SK-N-SH (cell line): ENCODE measurements around the gene ARL5B. TPM values are rescaled to one million over a fixed set of nuclear protein-coding genes. Genes with fewer than 3 reads are reported as not detected.

Source experiments
- CTCF ChIA-PET: fragments of 300-600, 350-600 bp; formaldehyde crosslinking; extraction: SDS; loops from one replicate; lab custom pipeline; 2021; lab: Yijun Ruan, JAX
- POLR2A ChIA-PET: fragments of 350-600 bp; sonication (Branson Sonifier 250); formaldehyde crosslinking; extraction: SDS; loops from one replicate; lab custom pipeline; 2020; ENCODE audit warnings: antibody characterized with exemption, inconsistent platforms; lab: Yijun Ruan, JAX
- DNase-seq: peaks from one replicate; pipeline ENCODE4 v3.0.0; 2012
- H2AFZ ChIP-seq: fragments of 200-600 bp; sonication (generic); 2 replicates; pipeline ENCODE4 v1.8.1; 2016; ENCODE audit warnings: antibody characterized with exemption, mild to moderate bottlenecking, low read depth
- H3F3A ChIP-seq: fragments of 200-600 bp; sonication (generic); replicated peaks from 2 replicates; pipeline ENCODE3; 2016; ENCODE audit warnings: antibody characterized with exemption, mild to moderate bottlenecking; ENCODE audit not compliant: insufficient read depth
- H3K27ac ChIP-seq, 2 experiments: fragments of 200-500 bp in 1 of 2; fragments of 200-600 bp in 1 of 2; sonication (Bioruptor generic) in 1 of 2; sonication (generic), shearing (Covaris generic) in 1 of 2; 2 replicates each; pipeline versions ENCODE4 v1.5.1 to v1.6.1; 2014 to 2016; ENCODE audit warnings: low read depth in 2 of 2, inconsistent platforms in 1 of 2, low read length in 1 of 2, mild to moderate bottlenecking in 1 of 2, mixed read lengths in 1 of 2
- H3K27me3 ChIP-seq: fragments of 200-600 bp; sonication (generic), shearing (Covaris generic); 2 replicates; pipeline ENCODE4 v1.6.1; 2016; ENCODE audit warnings: mixed run types; ENCODE audit not compliant: insufficient read depth
- H3K36me3 ChIP-seq, 2 experiments: fragments of 200-500 bp in 1 of 2; fragments of 200-600 bp in 1 of 2; sonication (Bioruptor generic) in 1 of 2; sonication (generic) in 1 of 2; replicated peaks in 1 of 2; 2 replicates each; pipeline versions ENCODE3 to v1.5.1; 2014 to 2016; ENCODE audit warnings: low read length in 1 of 2, mild to moderate bottlenecking in 1 of 2; ENCODE audit not compliant: insufficient read depth in 2 of 2, control insufficient read depth in 1 of 2
- H3K4me1 ChIP-seq, 2 experiments: fragments of 200-500 bp in 1 of 2; fragments of 200-600 bp in 1 of 2; sonication (Bioruptor generic) in 1 of 2; sonication (generic), shearing (Covaris generic) in 1 of 2; 2 replicates each; pipeline versions ENCODE4 v1.5.1 to v1.6.1; 2014 to 2016; ENCODE audit warnings: low read depth in 1 of 2, low read length in 1 of 2, mixed run types in 1 of 2; ENCODE audit not compliant: insufficient read depth in 2 of 2, control insufficient read depth in 1 of 2
- H3K4me2 ChIP-seq: fragments of 200-600 bp; sonication (generic), shearing (Covaris generic); 2 replicates; pipeline ENCODE4 v1.6.1; 2017; ENCODE audit warnings: mixed run types
- H3K4me3 ChIP-seq, 2 experiments: fragments of 200-500 bp in 1 of 2; fragments of 200-600 bp in 1 of 2; sonication (Bioruptor generic) in 1 of 2; sonication (generic), shearing (Covaris generic) in 1 of 2; 2 replicates each; pipeline versions ENCODE4 v1.5.1 to v1.8.1; 2014 to 2016; ENCODE audit warnings: low read depth in 2 of 2, inconsistent platforms in 1 of 2, low read length in 1 of 2, mild to moderate bottlenecking in 1 of 2, mixed read lengths in 1 of 2, moderate library complexity in 1 of 2
- H3K79me2 ChIP-seq: fragments of 200-600 bp; sonication (generic); 2 replicates; pipeline ENCODE4 v1.8.1; 2017; ENCODE audit warnings: mild to moderate bottlenecking; ENCODE audit not compliant: insufficient read depth
- H3K9ac ChIP-seq: fragments of 200-600 bp; sonication (generic); 2 replicates; pipeline ENCODE4 v1.6.1; 2017; ENCODE audit warnings: mixed run types
- H3K9me2 ChIP-seq: fragments of 200-600 bp; sonication (generic); 2 replicates; pipeline ENCODE4 v1.6.1; 2017; ENCODE audit warnings: mixed run types
- H3K9me3 ChIP-seq: fragments of 200-600 bp; sonication (generic); 2 replicates; pipeline ENCODE4 v1.6.1; 2017; ENCODE audit warnings: mixed run types, mild to moderate bottlenecking, moderate library complexity
- H4K20me1 ChIP-seq: fragments of 200-600 bp; sonication (generic); 2 replicates; pipeline ENCODE4 v1.6.1; 2017; ENCODE audit warnings: mild to moderate bottlenecking, mixed run types; ENCODE audit not compliant: insufficient read depth
- EP300 ChIP-seq, 2 experiments: IDR thresholded peaks; 2 replicates each; pipeline versions ENCODE4 v1.4.0 to v1.6.1; 2012; ENCODE audit warnings: borderline replicate concordance in 1 of 2, low read depth in 1 of 2, low read length in 1 of 2
- FOSL2 ChIP-seq: IDR thresholded peaks from 2 replicates; pipeline ENCODE4 v1.4.0; 2012; ENCODE audit warnings: low read depth, mild to moderate bottlenecking, moderate library complexity, borderline replicate concordance
- FOXM1 ChIP-seq: IDR thresholded peaks from 2 replicates; pipeline ENCODE4 v1.4.0; 2012; ENCODE audit warnings: low read depth, mild to moderate bottlenecking
- IRF3 ChIP-seq: fragments of 150-350 bp; IDR thresholded peaks from 2 replicates; pipeline ENCODE4 v1.6.1; 2016; ENCODE audit warnings: mild to moderate bottlenecking, low read depth, low read length
- JUND ChIP-seq: IDR thresholded peaks from 2 replicates; pipeline ENCODE4 v1.4.0; 2012
- NFIC ChIP-seq: IDR thresholded peaks from 2 replicates; pipeline ENCODE4 v1.4.0; 2012; ENCODE audit warnings: borderline replicate concordance
- PBX3 ChIP-seq: IDR thresholded peaks from 2 replicates; pipeline ENCODE4; 2012
- POLR2AphosphoS5 ChIP-seq: IDR thresholded peaks from 2 replicates; pipeline ENCODE4 v1.6.1; 2012; ENCODE audit warnings: low read depth, low read length
- RXRA ChIP-seq: IDR thresholded peaks from 2 replicates; pipeline ENCODE4 v1.4.0; 2012; ENCODE audit warnings: low read depth, mild to moderate bottlenecking, borderline replicate concordance
- TAF1 ChIP-seq: IDR thresholded peaks from 2 replicates; pipeline ENCODE4 v1.6.1; 2012; ENCODE audit warnings: low read depth, mild to moderate bottlenecking, low read length, moderate library complexity, borderline replicate concordance
- TCF12 ChIP-seq: IDR thresholded peaks from 2 replicates; pipeline ENCODE4 v1.4.0; 2012
- TEAD4 ChIP-seq: IDR thresholded peaks from 2 replicates; pipeline ENCODE4 v1.4.0; 2012; ENCODE audit warnings: mild to moderate bottlenecking, borderline replicate concordance; ENCODE audit not compliant: insufficient read depth
- USF1 ChIP-seq: IDR thresholded peaks from 2 replicates; pipeline ENCODE4 v1.4.0; 2012; ENCODE audit warnings: low read depth, borderline replicate concordance
- USF2 ChIP-seq: fragments of 150-350 bp; IDR thresholded peaks from 2 replicates; pipeline ENCODE4 v1.6.1; 2017; ENCODE audit warnings: antibody characterized with exemption, low read length, low read depth, borderline replicate concordance
- ZBTB33 ChIP-seq: IDR thresholded peaks from 2 replicates; pipeline ENCODE4 v1.4.0; 2012; ENCODE audit warnings: low read depth, borderline replicate concordance
- WGBS: methylation state at CpG from one replicate; pipeline ENCODE4 v1.1.6; 2017; ENCODE audit warnings: low lambda C conversion rate; 5-methylcytosine and 5-hydroxymethylcytosine counted together
- polyA plus RNA-seq, 3 experiments: library from polyadenylated mRNA; depleted of rRNA; stranded (reverse); fragments of >200 nt; gene quantifications; 2 replicates each; pipeline ENCODE4 v1.2.3, GENCODE V29; 2012

The ARL5B gene
- polyA plus RNA-seq, 1 of the 3 experiments (the other 2 are of a cell fraction): 4.9 TPM

- Histone ChIP-seq H3K4me1 (peaks cover 0 to 18% of the 10 kb centered on the region in 2 experiments), H2AFZ (no peak overlapping the region), H3K9ac (no peak overlapping the region), H3K27me3 (no peaks in the 10 kb centered on the region), H3K27ac (peak overlapping the region in 1 of 2 experiments; percentile 71; a peak in 2 of 4 replicates), H3K9me2 (no peaks in the 10 kb centered on the region), H4K20me1 (no peaks in the 10 kb centered on the region), H3F3A (peaks cover 34% of the 10 kb centered on the region), H3K79me2 (no peaks in the 10 kb centered on the region), H3K9me3 (no peaks in the 10 kb centered on the region), H3K4me3 (no peak overlapping the region; a peak in 1 of 4 replicates), H3K4me2 (peak overlapping the region; percentile 51), H3K36me3 (peaks cover 5 to 24% of the 10 kb centered on the region in 2 experiments)
- ChIA-PET CTCF (no interaction called here), POLR2A (interaction anchor here (0.6 kb wide), 1 partner anchor 955 kb away, joined by 3 read pairs; no protein-coding TSS in a partner anchor)
- 8% methylated on average over 1 of the region's 1 CpG for WGBS
- TF ChIP-seq USF1 (no peak), TCF12 (peak; percentile 83), TAF1 (no peak), RXRA (0 out of 2 replicates have a peak, but pooled peaks have one; percentile 23), ZBTB33 (no peak), NFIC (peak; percentile 80), POLR2AphosphoS5 (peak; percentile 72; the same call in 1 of the 2 replicates), FOXM1 (no peak), EP300 (IDR thresholded peaks at IDR 0.05; ENCODE audit: borderline replicate concordance in 1 of 2, low read depth in 1 of 2, low read length in 1 of 2) (peak in 1 of 2 experiments; percentile 66; a peak in 1 of 4 replicates), IRF3 (no peak), TEAD4 (0 out of 2 replicates have a peak, but pooled peaks have one; percentile 25), PBX3 (peak; percentile 85), USF2 (no peak), JUND (peak; percentile 89), FOSL2 (peak; percentile 90)
- no peak for DNase-seq
Observed at GRCh38 chr10:18683427-18683826, 24.2 kb downstream of the ARL5B start.
